HL-60 (cell line): ENCODE results near the gene DUS1L.

Source experiments
- DNase-seq, 2 experiments: peaks; one replicate each; pipeline ENCODE4 v3.0.0-alpha.2; 2010 to 2020; ENCODE audit warnings: low read depth in 1 of 2, low spot score in 1 of 2
- H3K27ac ChIP-seq: fragments of 250-450 bp; sonication (Bioruptor Pico); replicated peaks from 2 replicates; pipeline ENCODE4 v1.5.1; 2020; ENCODE audit warnings: mild to moderate bottlenecking, moderate library complexity
- H3K27me3 ChIP-seq: fragments of 250-450 bp; sonication (Bioruptor Pico); 2 replicates; pipeline ENCODE4 v1.5.1; 2021; ENCODE audit warnings: mild to moderate bottlenecking, moderate library complexity; ENCODE audit not compliant: insufficient read depth, poor library complexity, severe bottlenecking
- H3K4me3 ChIP-seq: replicated peaks from 2 replicates; pipeline ENCODE4 v1.5.1; 2011; ENCODE audit warnings: mild to moderate bottlenecking, control low read depth, low read length; ENCODE audit not compliant: insufficient read depth
- CTCF ChIP-seq: IDR thresholded peaks from one replicate; pipeline ENCODE4 v1.5.1; 2011; ENCODE audit warnings: low read length, control low read depth, inconsistent platforms; ENCODE audit not compliant: insufficient read depth
- GABPA ChIP-seq: IDR thresholded peaks from 2 replicates; pipeline ENCODE4 v1.6.1; 2012; ENCODE audit warnings: low read depth
- POLR2AphosphoS5 ChIP-seq: IDR thresholded peaks from 2 replicates; pipeline ENCODE4 v1.6.1; 2012; ENCODE audit warnings: low read depth
- SPI1 ChIP-seq: IDR thresholded peaks from 2 replicates; pipeline ENCODE4 v1.6.1; 2012; ENCODE audit warnings: low read depth, mild to moderate bottlenecking, borderline replicate concordance
- long read RNA-seq: library from polyadenylated mRNA; unstranded; transcript quantifications from one replicate; pipeline ENCODE4 v2.0.0, GENCODE V29; 2020
- TF ChIP-seq, protein P1 (sequence below): IDR thresholded peaks from 2 replicates; pipeline ENCODE4 v1.6.1; 2012; ENCODE audit warnings: low read depth; ENCODE audit not compliant: insufficient replicate concordance

Gene DUS1L
- long read RNA-seq, partial matches to known transcripts: 3 of 28 reads
- long read RNA-seq, other reads (novel, unspliced or antisense): 25 of 28 reads

- Histone ChIP-seq H3K27ac (peak within 1 kb of the TSS; percentile 76), H3K27me3 (no peaks in the 10 kb centered on the region), H3K4me3 (peak within 1 kb of the TSS; percentile 96)
- peak in 1 of 2 experiments; percentile 50 for DNase-seq
- TF ChIP-seq POLR2AphosphoS5 (peak; percentile 71), GABPA (peak; percentile 96), SPI1 (no peak), CTCF (no peak)
- TF ChIP-seq, protein P1, sequence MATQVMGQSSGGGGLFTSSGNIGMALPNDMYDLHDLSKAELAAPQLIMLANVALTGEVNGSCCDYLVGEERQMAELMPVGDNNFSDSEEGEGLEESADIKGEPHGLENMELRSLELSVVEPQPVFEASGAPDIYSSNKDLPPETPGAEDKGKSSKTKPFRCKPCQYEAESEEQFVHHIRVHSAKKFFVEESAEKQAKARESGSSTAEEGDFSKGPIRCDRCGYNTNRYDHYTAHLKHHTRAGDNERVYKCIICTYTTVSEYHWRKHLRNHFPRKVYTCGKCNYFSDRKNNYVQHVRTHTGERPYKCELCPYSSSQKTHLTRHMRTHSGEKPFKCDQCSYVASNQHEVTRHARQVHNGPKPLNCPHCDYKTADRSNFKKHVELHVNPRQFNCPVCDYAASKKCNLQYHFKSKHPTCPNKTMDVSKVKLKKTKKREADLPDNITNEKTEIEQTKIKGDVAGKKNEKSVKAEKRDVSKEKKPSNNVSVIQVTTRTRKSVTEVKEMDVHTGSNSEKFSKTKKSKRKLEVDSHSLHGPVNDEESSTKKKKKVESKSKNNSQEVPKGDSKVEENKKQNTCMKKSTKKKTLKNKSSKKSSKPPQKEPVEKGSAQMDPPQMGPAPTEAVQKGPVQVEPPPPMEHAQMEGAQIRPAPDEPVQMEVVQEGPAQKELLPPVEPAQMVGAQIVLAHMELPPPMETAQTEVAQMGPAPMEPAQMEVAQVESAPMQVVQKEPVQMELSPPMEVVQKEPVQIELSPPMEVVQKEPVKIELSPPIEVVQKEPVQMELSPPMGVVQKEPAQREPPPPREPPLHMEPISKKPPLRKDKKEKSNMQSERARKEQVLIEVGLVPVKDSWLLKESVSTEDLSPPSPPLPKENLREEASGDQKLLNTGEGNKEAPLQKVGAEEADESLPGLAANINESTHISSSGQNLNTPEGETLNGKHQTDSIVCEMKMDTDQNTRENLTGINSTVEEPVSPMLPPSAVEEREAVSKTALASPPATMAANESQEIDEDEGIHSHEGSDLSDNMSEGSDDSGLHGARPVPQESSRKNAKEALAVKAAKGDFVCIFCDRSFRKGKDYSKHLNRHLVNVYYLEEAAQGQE: no peak
Observed at GRCh38 chr17:82065638-82066303, at the start of gene DUS1L. TSS of gene DUS1L (minus strand) at chr17:82065804. CDS start at chr17:82065059, 745 bp downstream.

GRCh38 chr17:82114872-82115271 lies 49.3 kb upstream of the DUS1L start:
- H3K27ac ChIP-seq: no peak overlapping the region
- H3K4me3 ChIP-seq: no peak overlapping the region
- no peaks in the 10 kb centered on the region for H3K27me3 ChIP-seq
- TF ChIP-seq POLR2AphosphoS5: no peak
- TF ChIP-seq CTCF: no peak
- TF ChIP-seq, protein P1: no peak
- DNase-seq: no peak

- H3K27ac ChIP-seq: no peak overlapping the region
- no peak overlapping the region for H3K4me3 ChIP-seq
- DNase-seq: no peak
- H3K27me3 ChIP-seq: no peaks in the 10 kb centered on the region
- TF ChIP-seq CTCF (no peak), GABPA (no peak), POLR2AphosphoS5 (no peak), SPI1 (no peak)
- TF ChIP-seq, protein P1: no peak
Observed at GRCh38 chr17:82114447-82114846, 48.8 kb upstream of the DUS1L start.
